GM13976 (cell line): ENCODE data around the gene STARD8.

ENCODE experiments used
- DNase-seq: peaks from one replicate; pipeline ENCODE4 v3.0.0; 2012; ENCODE audit warnings: low spot score
- in situ Hi-C: fragments of 300-500 bp; cut with MboI; formaldehyde crosslinking; loops from one replicate; pipeline ENCODE4 v1.12.0; 2022; ENCODE audit warnings: low sequenced_read_pairs, mixed read lengths, inconsistent platforms; ENCODE audit not compliant: unreplicated experiment
- TF ChIP-seq, protein P1 (sequence below): IDR thresholded peaks from 2 replicates; pipeline ENCODE4 v1.5.1; 2012; ENCODE audit warnings: borderline replicate concordance, mild to moderate bottlenecking; ENCODE audit not compliant: insufficient read depth; ENCODE audit errors: extremely low read depth, missing control alignments, control extremely low read depth

STARD8 gene

DNA sequence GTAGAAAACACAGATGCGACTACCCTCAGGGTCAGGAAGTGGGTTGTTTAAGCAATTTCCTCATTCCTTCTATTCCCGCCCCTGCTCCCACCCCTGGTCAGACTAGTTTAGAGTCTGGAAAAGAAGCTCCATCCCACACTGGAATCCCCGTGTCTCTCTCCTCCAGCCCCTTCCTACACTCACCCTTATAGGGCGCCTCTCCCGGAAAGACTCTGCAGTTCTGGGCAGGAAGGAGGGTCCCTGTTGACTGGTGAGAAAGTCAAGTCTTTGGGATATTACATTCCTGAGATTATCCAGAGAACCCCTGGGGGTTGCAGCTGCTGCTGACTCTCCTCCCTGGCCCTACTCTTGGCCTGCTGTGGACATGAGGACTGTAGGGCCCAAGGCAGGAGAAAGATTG is 11.9 kb downstream of the STARD8 start:
- no peak for DNase-seq
- in situ Hi-C loops, result no loop called here
- TF ChIP-seq, protein P1, sequence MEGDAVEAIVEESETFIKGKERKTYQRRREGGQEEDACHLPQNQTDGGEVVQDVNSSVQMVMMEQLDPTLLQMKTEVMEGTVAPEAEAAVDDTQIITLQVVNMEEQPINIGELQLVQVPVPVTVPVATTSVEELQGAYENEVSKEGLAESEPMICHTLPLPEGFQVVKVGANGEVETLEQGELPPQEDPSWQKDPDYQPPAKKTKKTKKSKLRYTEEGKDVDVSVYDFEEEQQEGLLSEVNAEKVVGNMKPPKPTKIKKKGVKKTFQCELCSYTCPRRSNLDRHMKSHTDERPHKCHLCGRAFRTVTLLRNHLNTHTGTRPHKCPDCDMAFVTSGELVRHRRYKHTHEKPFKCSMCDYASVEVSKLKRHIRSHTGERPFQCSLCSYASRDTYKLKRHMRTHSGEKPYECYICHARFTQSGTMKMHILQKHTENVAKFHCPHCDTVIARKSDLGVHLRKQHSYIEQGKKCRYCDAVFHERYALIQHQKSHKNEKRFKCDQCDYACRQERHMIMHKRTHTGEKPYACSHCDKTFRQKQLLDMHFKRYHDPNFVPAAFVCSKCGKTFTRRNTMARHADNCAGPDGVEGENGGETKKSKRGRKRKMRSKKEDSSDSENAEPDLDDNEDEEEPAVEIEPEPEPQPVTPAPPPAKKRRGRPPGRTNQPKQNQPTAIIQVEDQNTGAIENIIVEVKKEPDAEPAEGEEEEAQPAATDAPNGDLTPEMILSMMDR, result no peak

DNA sequence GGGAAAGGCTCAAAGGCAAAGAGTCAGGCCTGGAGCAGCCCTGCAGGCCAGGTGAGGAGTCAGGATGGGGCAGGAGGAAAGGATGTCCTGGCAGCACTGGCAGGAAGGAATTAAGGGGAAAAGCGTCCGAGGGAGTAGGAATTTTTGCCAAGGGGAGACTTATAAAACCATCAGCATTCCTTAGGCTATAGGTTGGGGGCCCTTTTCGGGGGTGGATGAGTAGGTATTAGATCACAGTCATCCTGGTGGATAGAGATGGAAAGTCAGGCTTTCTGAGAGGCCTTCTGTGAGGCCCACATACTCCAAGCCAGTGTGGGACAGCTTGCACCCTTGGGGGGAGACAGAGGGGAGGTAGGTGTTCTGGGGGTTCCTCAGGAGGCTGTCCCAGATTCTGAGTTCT is 12.3 kb downstream of the STARD8 start:
- no peak for DNase-seq
- TF ChIP-seq, protein P1, result no peak
- in situ Hi-C loops, result no loop called here

DNA sequence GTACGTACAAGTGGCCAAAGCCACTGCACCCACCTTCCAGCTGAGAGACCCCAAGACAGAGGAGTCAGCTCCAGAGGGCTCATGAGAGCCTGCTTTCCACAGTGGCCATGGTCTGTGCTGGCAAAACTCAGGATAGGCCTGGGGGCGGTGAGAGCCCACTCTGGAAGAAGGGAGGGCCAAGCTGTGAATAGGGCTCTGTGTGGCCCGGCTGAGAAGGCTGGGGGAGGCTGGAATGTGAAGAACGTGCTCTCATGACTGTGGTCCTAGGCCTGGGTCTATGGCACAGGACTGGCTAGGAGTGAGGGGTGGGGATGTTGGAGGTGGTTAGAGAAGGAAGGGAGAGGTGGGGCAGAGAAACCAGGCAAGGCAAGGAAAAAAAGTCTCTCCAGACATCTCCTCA is 13.3 kb downstream of the STARD8 start:
- DNase-seq, result no peak
- TF ChIP-seq, protein P1, result no peak
- in situ Hi-C loops, result no loop called here

DNA sequence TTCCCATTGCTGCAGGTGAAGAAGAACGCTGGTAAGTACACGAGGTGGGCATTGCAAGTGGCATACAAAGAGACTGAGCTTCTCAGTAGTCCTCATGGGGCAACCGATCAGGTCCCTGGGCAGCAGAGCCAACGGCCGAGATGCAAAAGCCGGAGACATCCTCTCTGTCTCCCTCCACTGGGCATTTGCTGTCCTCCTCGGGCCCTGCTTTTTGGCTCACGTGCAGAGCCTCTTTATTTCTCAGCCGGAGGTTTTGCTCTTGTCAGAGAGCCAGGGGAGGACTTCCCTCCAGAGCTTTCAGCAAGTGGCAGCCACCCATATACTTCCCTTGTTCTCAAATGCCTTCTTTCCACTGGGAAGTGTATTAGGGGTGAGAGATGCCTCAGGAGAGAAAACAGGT is 18.0 kb downstream of the STARD8 start:
- in situ Hi-C loops, result no loop called here
- DNase-seq, result no peak
- TF ChIP-seq, protein P1, result no peak

DNA sequence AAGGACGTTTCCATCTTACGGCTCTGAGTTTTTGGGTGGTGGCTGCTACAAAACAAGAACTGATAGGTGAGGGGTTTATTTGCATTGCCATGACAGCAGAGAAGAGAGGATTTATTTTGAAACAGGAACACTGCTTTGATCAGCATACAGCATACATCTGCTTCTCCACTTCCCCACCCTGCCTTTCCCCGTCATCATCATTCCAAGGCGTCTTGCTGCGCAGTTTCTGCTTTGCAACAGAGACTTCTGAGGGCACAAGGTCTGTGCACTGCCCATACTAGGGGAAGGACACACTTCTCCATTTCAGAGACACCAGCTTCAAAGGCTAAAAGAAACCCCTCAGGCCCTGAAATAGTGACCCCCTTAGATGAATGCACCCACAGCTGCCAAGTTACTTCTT is 19.1 kb downstream of the STARD8 start:
- no peak for DNase-seq
- TF ChIP-seq, protein P1, result no peak
- in situ Hi-C loops, result no loop called here

DNA sequence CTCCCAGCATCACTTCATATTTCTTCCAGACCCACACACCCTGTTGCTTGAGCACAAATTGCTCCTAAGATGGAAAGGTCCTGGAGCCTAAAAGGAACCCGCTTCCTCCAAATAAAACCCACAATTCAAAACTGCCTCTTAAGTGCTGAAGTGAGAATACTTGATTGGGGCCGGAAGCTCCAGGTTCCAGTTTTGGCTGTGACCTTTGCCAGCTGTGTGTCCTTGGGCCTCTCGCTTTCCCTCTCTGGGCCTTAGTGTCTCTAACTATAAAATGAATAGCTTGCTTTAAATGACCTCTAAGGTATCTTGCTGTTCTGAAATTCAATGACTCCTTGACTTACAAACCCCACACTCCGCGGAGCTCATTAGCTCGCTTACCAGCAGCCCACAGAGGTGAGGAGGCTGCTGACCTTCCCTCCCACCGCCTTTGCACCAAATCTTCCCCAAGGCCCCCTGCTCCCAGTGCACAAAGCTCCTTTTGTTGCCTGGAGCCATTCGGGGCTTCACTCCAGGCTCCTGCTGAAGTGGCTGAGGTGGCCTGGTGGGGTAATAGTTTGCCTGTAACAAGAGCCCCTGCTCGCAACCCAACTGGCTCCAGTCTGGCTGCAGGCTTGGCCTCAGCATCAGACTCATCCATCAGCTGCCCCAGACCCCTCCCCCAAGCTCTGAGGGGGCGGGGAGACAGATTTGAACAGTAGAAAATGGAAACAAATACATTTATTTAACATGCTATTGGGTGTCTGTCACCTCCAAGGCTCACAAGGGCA is 21.8 kb downstream of the STARD8 start:
- in situ Hi-C loops, result no loop called here
- DNase-seq, result no peak
- TF ChIP-seq, protein P1, result no peak
